Mesodermal cell (in vitro differentiated cells): Measurements from ENCODE around the gene ZNF622.
"Not testable (repeated sequence)": the region's sequence is repeated elsewhere in the genome, so short reads cannot be mapped to it uniquely, and the experiment has no call there.

ENCODE experiments used
- H3K27ac ChIP-seq: 2 replicates; pipeline ENCODE4 v1.7.0; 2013; ENCODE audit warnings: mild to moderate bottlenecking, low read depth, low read length, moderate library complexity; ENCODE audit not compliant: severe bottlenecking
- H3K36me3 ChIP-seq: 2 replicates; pipeline ENCODE4 v1.7.1; 2013; ENCODE audit warnings: mild to moderate bottlenecking, low read length, moderate library complexity; ENCODE audit not compliant: control insufficient read depth, insufficient read depth
- H3K4me1 ChIP-seq: one replicate; pipeline ENCODE4 v1.7.1; 2013; ENCODE audit warnings: mild to moderate bottlenecking, low read length; ENCODE audit not compliant: insufficient read depth, control insufficient read depth, poor library complexity, severe bottlenecking
- H3K4me3 ChIP-seq: 2 replicates; pipeline ENCODE4 v1.7.0; 2013; ENCODE audit warnings: low read length, control low read depth, mild to moderate bottlenecking; ENCODE audit not compliant: insufficient read depth, poor library complexity, severe bottlenecking; ENCODE audit errors: extremely low read depth
- H3K9me3 ChIP-seq: 2 replicates; pipeline ENCODE4 v1.7.1; 2013; ENCODE audit warnings: mild to moderate bottlenecking, low read length, moderate library complexity; ENCODE audit not compliant: control insufficient read depth
- WGBS, 2 experiments: methylation state at CpG; one replicate each; pipeline ENCODE4 v1.1.5; 2013; ENCODE audit warnings: missing lambda C conversion rate in 2 of 2; ENCODE audit not compliant: insufficient coverage in 2 of 2; 5-methylcytosine and 5-hydroxymethylcytosine counted together

Gene ZNF622

DNA sequence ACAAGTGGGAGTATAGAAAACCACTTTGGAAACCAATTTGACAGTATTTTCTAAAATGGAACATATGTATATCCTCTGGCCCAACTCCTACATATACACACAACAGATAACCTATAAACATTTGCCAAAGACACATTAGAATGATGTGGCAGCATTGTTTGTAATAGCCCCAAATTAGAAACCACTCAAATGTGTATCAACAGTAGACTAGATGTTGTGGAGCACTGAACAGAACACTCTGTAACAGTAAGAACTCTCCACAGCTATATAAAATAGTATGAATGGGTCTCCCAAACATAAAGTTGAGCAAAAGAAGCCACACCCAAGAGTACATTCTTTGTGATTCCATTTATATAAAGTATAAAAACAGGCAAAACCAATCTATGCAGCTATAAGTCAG, 6.1 kb downstream of the ZNF622 start:
- no peaks in the 10 kb centered on the region for H3K9me3 ChIP-seq
- H3K4me1 ChIP-seq = peaks cover 12% of the 10 kb centered on the region
- H3K4me3 ChIP-seq = no peak overlapping the region
- peaks cover 93% of the 10 kb centered on the region for H3K36me3 ChIP-seq
- H3K27ac ChIP-seq = no peak overlapping the region

DNA sequence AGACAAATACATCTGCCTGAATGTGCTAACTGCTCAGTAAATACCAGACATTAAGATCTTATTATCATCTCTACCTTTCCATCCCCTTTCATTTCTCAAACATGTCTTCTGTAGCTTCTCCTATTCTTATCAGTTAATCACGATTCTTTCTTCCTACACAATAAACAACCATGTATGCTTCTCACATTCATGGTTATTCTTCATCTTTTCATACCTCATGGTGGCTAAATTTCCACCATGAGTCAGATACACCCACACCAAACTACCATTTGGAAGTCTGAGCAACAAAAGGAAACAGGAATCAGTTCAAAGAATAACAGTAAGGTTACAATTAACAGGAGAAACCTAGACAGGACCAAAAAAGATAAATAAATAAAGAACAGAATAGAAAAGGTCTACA, 7.7 kb downstream of the ZNF622 start:
- peaks cover 8% of the 10 kb centered on the region for H3K4me1 ChIP-seq
- H3K9me3 ChIP-seq = no peaks in the 10 kb centered on the region
- 88 to 90% methylated on average over 1 of the region's 1 CpG for WGBS, 2 experiments
- H3K4me3 ChIP-seq = no peak overlapping the region
- H3K36me3 ChIP-seq = peaks cover 83% of the 10 kb centered on the region
- H3K27ac ChIP-seq = no peak overlapping the region

DNA sequence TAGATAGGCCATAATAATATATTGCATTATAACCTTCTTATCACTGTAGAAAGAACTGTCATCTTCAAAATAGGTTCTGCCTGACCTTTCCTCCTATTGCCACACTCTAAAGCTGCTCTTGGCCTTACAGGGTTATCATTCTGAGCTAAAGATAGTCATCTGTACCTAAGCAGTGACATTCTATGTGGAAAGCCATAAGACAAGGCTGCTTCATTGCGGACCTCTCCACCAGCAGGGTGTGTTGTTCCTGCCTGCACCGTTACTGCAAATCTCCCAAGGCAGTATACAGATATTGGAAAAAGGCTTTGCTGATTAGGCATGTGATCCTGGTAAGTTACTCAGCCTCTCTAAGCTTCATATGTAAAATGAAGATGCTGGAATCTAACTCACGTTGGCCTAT, 8.1 kb downstream of the ZNF622 start:
- whole genome bisulfite sequencing, 2 experiments = 97 to 100% methylated on average over 1 to 2 of the region's 3 CpGs
- peaks cover 83% of the 10 kb centered on the region for H3K36me3 ChIP-seq
- no peak overlapping the region for H3K4me3 ChIP-seq
- H3K9me3 ChIP-seq = no peaks in the 10 kb centered on the region
- no peak overlapping the region for H3K27ac ChIP-seq
- peaks cover 8% of the 10 kb centered on the region for H3K4me1 ChIP-seq

DNA sequence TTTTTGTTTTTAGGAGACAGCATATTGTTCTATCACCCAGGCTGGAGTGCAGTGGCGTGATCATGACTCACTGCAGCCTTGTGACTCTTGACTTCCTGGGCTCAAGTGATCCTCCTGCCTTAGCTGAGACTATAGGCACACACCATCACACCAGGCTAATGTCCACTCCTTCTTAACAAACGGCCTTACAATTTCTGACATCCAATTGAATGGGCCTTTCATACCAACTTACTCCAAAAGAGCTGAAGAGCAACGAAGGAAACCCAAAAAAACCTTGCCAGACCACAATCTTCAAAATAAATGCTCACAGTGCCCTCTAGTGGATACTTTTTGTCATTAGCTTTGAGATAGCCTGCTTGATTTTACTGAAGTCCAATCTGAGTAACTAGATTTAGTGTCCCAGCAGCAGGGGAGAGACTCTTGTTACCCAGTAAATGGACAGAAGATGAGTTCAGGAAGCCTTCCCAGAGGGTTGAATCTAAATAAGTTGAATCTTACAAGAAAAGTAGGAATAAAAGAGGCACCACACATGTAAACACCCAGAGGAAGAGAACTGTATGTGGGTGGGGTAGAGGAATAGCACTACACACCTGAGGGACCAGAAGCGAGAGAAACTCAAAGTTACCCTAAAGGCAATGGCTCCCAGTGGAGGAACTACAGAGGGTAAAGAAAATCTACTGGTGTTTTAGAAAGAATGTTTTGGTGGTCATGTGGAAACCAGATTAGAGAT, 9.3 kb downstream of the ZNF622 start:
- Histone ChIP-seq H3K4me1 (peaks cover 8% of the 10 kb centered on the region), H3K36me3 (peaks cover 83% of the 10 kb centered on the region), H3K4me3 (no peak overlapping the region), H3K9me3 (no peaks in the 10 kb centered on the region), H3K27ac (no peak overlapping the region)
- 55 to 68% methylated on average over 3 of the region's 4 CpGs for WGBS, 2 experiments

DNA sequence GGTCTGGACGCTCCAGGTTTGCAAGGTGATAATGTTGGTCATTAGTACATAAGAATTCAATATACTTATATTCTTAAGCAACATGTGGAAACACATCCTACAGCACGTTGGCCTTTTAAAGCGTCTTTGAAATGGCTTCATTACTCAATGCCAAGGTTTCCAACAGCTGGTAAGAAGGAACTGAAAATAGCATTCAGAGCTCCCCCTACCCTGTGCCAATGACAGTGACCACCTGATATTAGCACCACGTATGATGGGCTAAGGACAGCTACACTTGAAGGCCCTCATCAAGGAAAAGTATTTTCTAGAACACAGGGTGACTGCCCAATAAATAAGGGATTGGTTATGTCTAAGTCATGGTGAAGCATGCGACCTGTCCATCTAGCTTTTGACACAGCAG, 9.9 kb downstream of the ZNF622 start:
- Histone ChIP-seq H3K9me3 (no peaks in the 10 kb centered on the region), H3K27ac (no peak overlapping the region), H3K36me3 (peaks cover 83% of the 10 kb centered on the region), H3K4me3 (no peak overlapping the region), H3K4me1 (peaks cover 8% of the 10 kb centered on the region)
- WGBS, 2 experiments = 84 to 90% methylated on average over 3 of the region's 5 CpGs

DNA sequence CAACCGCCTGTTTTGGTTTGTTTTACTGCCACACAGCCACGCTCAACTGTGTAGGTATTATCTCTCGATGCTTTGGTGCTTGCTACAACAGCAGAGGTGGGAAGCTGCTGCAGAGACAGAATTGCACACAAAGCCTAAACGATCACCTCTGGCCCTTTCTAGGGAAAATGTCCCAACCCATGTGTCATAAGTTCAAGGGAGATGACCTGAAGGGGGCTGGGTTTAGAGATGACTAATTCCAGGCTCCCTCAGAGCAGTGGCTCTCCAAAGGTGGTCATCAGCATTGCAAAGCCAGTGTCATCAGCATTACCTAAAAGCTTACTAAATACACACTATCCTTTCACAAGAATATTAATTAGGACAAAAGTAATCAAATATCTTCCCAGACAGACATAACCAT, 10.9 kb downstream of the ZNF622 start:
- Histone ChIP-seq H3K9me3 (no peaks in the 10 kb centered on the region), H3K27ac (no peak overlapping the region), H3K36me3 (peaks cover 84% of the 10 kb centered on the region), H3K4me1 (peaks cover 8% of the 10 kb centered on the region), H3K4me3 (no peak overlapping the region)
- WGBS, 2 experiments = 97 to 100% methylated on average over 3 to 4 of the region's 4 CpGs

DNA sequence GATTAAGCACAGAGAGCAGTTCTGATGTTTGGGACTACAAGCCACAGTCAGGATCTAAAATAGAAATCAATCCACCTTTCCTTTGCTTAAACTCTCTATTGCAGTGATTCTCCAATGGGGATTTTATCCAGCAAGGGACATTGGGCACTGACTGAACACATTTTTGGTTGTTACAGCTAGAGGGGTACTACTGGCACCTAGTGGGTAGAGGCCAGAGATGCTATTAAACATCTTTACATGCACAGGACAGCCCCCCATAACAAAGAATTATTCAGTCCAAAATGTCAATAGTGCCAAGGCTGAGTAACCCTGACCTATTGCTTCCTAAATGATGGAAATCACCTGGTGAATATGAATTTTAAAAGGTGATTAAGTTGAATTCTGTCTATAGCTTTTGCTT, 12.0 kb downstream of the ZNF622 start:
- H3K4me1 ChIP-seq = peaks cover 8% of the 10 kb centered on the region

DNA sequence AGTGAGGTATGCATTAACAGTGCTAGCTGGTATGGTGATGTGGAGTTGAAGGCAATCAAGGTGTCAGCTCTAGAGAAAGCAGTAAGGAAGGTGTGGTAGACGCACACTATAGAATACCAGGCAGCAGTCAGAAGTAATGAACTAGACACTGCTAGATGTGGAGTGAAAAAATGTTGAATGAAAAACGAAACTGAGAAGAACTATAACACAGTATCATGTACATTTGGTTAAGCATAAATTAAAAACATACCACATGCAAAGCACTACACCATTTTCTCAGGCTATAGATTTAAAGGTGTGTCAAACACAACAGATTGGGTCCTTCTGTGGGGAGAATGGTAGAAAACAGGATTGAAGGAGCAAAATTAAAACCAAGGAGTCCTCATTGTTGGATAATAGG, 15.4 kb downstream of the ZNF622 start:
- Histone ChIP-seq H3K27ac (no peak overlapping the region), H3K4me1 (peaks cover 3% of the 10 kb centered on the region), H3K4me3 (no peak overlapping the region), H3K36me3 (peaks cover 59% of the 10 kb centered on the region), H3K9me3 (no peaks in the 10 kb centered on the region)
- WGBS, 2 experiments = 100% methylated on average over 1 of the region's 2 CpGs

More for the DNA sequence above, 12.0 kb downstream of the ZNF622 start:
- peaks cover 85% of the 10 kb centered on the region for H3K36me3 ChIP-seq
- no peaks in the 10 kb centered on the region for H3K9me3 ChIP-seq
- H3K4me3 ChIP-seq = no peak overlapping the region
- no peak overlapping the region for H3K27ac ChIP-seq

DNA sequence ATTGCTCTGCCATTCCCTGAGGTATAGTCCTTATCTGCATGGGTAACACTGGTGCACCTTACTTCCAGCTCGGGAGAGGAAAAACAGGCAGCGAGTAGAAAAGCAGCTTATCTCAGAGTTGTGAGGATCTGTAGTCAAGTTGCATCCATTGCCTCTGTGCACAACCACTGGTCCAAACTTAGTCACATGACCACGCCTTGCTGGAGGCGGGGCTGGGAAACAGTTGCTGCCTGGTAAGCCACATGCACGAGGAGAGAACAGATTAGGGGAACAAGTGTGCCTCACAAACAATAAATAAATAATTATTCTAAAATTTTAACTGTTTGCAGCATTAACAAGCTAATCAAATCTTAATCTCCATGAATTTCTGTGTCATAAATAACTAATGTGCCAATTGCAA, 18.6 kb downstream of the ZNF622 start:
- Histone ChIP-seq H3K36me3 (peaks cover 40% of the 10 kb centered on the region), H3K4me3 (no peak overlapping the region), H3K27ac (no peak overlapping the region), H3K4me1 (no peaks in the 10 kb centered on the region), H3K9me3 (no peaks in the 10 kb centered on the region)
- 96% methylated on average over 3 of the region's 5 CpGs; no CpG with 5 or more reads in 1 of the 2 experiments for WGBS, 2 experiments

DNA sequence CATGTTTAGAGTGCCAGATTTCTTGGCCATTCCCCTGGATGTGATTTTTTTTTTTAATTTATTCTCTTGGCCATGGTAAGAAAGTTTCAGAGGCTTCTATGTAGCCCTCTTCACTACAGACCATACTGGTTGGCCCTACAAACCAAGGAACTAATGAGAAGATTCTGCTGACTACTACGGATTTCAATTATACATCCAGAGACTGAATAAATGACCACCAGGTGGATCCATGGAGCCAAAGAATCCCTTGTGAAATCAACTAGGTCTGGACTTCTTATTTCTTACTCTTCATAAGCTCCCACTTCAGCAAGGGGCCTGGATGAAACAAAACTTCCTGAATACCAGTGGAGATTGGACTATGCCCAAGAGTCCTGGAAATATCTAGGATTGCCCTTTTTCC, 27.6 kb downstream of the ZNF622 start:
- Histone ChIP-seq H3K36me3 (no peaks in the 10 kb centered on the region), H3K4me3 (no peak overlapping the region), H3K9me3 (no peaks in the 10 kb centered on the region), H3K4me1 (no peaks in the 10 kb centered on the region), H3K27ac (no peak overlapping the region)
- 100% methylated on average over 1 of the region's 1 CpG for WGBS, 2 experiments

DNA sequence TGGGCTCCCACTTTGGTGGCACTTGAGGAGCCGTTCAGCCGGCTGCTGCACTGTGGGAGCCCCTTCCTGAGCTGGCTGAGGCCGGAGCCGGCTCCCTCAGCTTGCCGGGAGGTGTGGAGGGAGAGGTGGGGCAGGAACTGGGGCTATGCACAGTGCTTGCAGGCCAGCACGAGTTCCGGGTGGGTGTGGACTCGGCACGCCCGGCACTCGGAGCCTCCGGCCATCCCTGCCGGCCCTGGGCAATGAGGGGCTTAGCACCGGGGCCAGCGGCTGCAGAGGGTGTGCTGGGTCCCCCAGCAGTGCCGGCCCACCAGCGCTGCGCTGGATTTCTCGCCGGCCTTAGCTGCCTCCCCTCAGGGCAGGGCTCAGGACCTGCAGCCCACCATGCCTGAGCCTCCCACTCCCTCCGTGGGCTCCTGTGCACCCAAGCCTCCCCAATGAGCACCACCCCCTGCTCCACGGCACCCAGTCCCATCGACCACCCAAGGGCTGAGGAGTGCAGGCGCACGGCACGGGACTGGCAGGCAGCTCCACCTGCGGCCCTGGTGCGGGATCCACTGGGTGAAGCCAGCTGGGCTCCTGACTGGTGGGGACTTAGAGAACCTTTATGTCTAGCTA, 29.4 kb downstream of the ZNF622 start:
- not testable (repeated sequence) for H3K4me1 ChIP-seq, H3K27ac ChIP-seq, H3K36me3 ChIP-seq, H3K9me3 ChIP-seq, H3K4me3 ChIP-seq
- 92% methylated on average over 15 to 17 of the region's 28 CpGs for WGBS, 2 experiments
